Measurements from ENCODE around the gene CPT1C. TPM values are rescaled to one million over a fixed set of nuclear protein-coding genes. Genes with fewer than 3 reads are reported as not detected.

CPT1C gene
- total and polyA plus RNA-seq, 2 donors (not counting 3 experiments of a cell fraction or from before 2014, with no cell fraction given) = 45.7 to 80.8 TPM

GRCh38 chr19:49685845-49686332 lies 5.0 kb upstream of the CPT1C start:
- POLR2A ChIA-PET = no interaction called here

More at GRCh38 chr19:49685845-49686332, 5.0 kb upstream of the CPT1C start:
- Histone ChIP-seq H3K4me3 (replicated peaks in 1 of 3; ENCODE audit: insufficient read depth in 1 of 3, low read depth in 1 of 3, low read length in 3 of 3) (no peak overlapping the region), H3K36me3 (ENCODE audit: control insufficient read depth in 2 of 2, extremely low read depth in 1 of 2, insufficient read depth in 2 of 2, low read length in 2 of 2) (peaks cover 8 to 34% of the 10 kb centered on the region in 2 experiments), H4K20me1 (replicated peaks; ENCODE audit: control insufficient read depth, extremely low read depth, insufficient read depth, low read length) (no peaks in the 10 kb centered on the region), H3K9me1 (replicated peaks; ENCODE audit: control insufficient read depth, extremely low read depth, insufficient read depth, low read length) (no peaks in the 10 kb centered on the region), H3K9ac (replicated peaks; ENCODE audit: extremely low read depth, insufficient read depth, low read length) (no peak overlapping the region), H3K9me3 (replicated peaks; ENCODE audit: control insufficient read depth, insufficient read depth, low read length) (no peaks in the 10 kb centered on the region), H3K4me1 (ENCODE audit: control insufficient read depth, extremely low read depth, insufficient read depth, low read length) (peaks cover 37% of the 10 kb centered on the region), H3K27ac (ENCODE audit: insufficient read depth, low read depth, low read length) (no peak overlapping the region), H3K79me2 (ENCODE audit: control insufficient read depth, insufficient read depth, low read length) (peaks cover 11% of the 10 kb centered on the region), H2AFZ (ENCODE audit: low read depth, low read length) (no peak overlapping the region), H3K4me2 (ENCODE audit: insufficient read depth, low read length) (no peak overlapping the region), H3K27me3 (ENCODE audit: control insufficient read depth in 2 of 2, insufficient read depth in 2 of 2, low read length in 2 of 2) (no peaks in the 10 kb centered on the region)
- BruUV-seq (replicated peaks) = no TSS peak
- dilution Hi-C loops (cut with MboI; ENCODE audit: extremely low pct_ligation_motif_present, low sequenced_read_pairs) = no loop called here
- no peak for DNase-seq (ENCODE audit: low read depth, low spot score)
- intact Hi-C loops (cut with micrococcal nuclease) = loop anchor here (5.0 kb wide), 1 partner anchor 121 kb away; no protein-coding TSS in a partner anchor
- TF ChIP-seq POLR2AphosphoS5 (IDR thresholded peaks at IDR 0.05; ENCODE audit: insufficient read depth, low read depth, low read length) = no peak
- no peak for TF ChIP-seq GATA2 (IDR thresholded peaks at IDR 0.05; ENCODE audit: insufficient read depth, insufficient read length, low read depth, low read length)
- TF ChIP-seq POLR2A (IDR thresholded peaks at IDR 0.05; ENCODE audit: low read depth, low read length) = no peak
- no peak for TF ChIP-seq FOS (IDR thresholded peaks at IDR 0.05; ENCODE audit: borderline replicate concordance, insufficient read depth, low read length)
- no peak for TF ChIP-seq JUN (IDR thresholded peaks at IDR 0.05; ENCODE audit: borderline replicate concordance, insufficient read depth, insufficient read length, low read depth)
- TF ChIP-seq MYC (IDR thresholded peaks at IDR 0.05; ENCODE audit: low read depth, low read length) = no peak
- TF ChIP-seq EZH2 (IDR thresholded peaks at IDR 0.05; ENCODE audit: borderline replicate concordance, low read depth, low read length, severe bottlenecking) = no peak
- no peak for TF ChIP-seq CTCF (IDR thresholded peaks at IDR 0.05; ENCODE audit: extremely low read depth in 1 of 2, insufficient read depth in 1 of 2, low read depth in 1 of 2, low read length in 2 of 2)
- no peak for TF ChIP-seq MAX (IDR thresholded peaks at IDR 0.05; ENCODE audit: insufficient read depth, insufficient read length)
- FAIRE-seq = no peak
- CTCF ChIA-PET = interaction anchor here (1.0 kb wide), 1 partner anchor 13 kb away, joined by 3 read pairs; no protein-coding TSS in a partner anchor
